GM18526 (cell line): ENCODE measurements around the gene FHIT.

Experiments
- POLR2A ChIP-seq: IDR thresholded peaks from 3 replicates; pipeline ENCODE4 v1.6.1; 2011; ENCODE audit not compliant: insufficient read length; ENCODE audit errors: extremely low read depth

Gene FHIT

DNA sequence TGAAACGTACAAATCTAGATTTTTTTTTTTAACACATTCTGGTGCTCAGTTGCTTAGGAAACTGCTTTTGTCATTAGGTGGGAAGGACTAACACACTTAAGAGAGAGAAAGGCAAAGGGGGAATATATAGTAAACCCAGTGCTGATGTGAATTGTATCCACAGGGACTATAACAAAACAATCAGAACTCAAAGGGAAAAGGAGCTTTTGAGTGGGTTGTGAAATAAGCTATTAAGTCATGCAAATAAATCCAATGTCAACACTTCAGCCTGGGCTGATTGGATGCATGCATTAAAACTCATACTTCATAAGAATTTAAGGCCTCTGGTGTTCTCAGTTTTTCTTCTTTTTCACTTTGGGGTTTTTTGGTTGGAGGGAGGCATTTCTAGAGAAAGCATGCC is 628.9 kb downstream of the FHIT start:
- TF ChIP-seq POLR2A: no peak

GRCh38 chr3:60617188-60617587 is 634.1 kb downstream of the FHIT start:
- TF ChIP-seq POLR2A: no peak

- no peak for TF ChIP-seq POLR2A
Measured at GRCh38 chr3:60613769-60614303, 637.4 kb downstream of the FHIT start.

- TF ChIP-seq POLR2A: no peak
Measured at GRCh38 chr3:60610441-60611112, 640.7 kb downstream of the FHIT start.

DNA sequence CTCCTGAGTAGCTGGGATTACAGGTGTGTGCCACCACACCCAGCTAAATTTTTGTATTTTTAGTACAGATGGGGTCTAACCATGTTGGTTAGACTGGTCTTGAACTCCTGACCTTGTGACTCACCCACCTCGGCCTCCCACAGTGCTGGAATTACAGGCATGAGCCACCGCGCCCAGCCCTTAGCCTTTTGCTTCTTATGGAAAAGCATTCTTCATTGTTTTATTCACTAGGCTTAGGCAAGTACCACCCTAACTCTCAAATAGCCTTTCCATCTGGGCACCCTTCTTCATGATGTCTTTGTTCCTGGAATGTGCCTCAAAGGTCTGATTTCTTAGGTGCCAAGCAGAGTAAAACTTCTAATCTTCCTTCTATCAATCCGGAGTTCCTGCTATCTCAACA is 641.8 kb downstream of the FHIT start:
- TF ChIP-seq POLR2A: no peak

DNA sequence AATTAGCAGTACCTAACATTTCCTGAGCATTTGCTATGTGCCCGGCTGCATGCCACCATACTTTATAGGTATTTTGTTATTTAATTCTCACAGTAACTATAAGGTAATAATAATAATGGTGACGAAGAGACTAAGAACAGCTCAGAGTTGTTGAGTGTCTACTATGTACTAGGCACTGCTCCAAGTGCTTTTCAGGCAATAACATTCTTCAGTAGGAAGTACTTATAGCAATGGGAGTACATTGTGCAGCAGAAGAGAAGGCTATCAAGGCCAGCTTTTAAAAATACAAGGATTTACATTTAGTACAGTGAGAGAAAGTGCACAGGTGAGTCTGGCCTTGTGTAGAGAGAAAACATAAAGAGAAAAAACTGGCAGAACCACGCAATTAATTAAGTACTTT is 647.4 kb downstream of the FHIT start:
- no peak for TF ChIP-seq POLR2A

GRCh38 chr3:60600848-60601247 is 650.4 kb downstream of the FHIT start:
- TF ChIP-seq POLR2A: no peak

DNA sequence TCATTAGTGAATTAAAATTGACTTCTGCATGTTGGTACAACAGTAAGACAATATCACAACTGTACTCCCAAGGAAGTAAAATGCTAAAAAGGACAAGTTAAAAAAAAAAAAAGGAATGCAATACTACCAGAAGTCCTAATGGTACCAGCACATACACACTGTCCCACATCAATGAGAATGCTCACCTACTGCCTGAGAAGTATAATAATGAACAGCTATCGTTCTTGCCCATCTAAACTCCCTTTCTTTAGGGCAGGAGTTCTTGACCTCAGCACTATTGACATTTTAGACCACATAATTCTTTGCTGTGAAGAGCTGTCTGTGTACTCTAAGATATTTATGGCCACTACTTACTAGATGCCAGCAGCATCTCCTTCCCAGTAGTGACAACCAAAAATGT is 651.7 kb downstream of the FHIT start:
- no peak for TF ChIP-seq POLR2A

GRCh38 chr3:60598671-60599070 is 652.6 kb downstream of the FHIT start:
- no peak for TF ChIP-seq POLR2A

- no peak for TF ChIP-seq POLR2A
Measured at GRCh38 chr3:60594025-60594424, 657.2 kb downstream of the FHIT start.

DNA sequence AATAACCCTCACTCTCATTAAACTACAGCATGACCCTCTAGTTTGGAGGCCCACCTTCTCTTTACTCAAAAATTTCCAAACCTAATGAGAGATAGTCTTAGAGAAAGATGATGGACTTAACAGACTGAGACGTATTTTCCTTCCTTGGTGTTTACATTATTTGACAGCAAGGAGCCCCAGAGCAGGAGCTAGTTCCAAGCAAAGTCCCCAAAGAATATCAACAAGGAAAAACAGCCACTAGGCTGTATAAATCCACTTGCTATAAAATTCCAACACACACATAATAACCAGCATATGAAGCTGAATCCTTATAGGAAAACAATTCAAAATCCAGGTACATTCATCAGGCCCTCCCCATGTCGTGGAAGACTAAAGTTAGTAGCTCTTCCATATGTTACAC is 660.0 kb downstream of the FHIT start:
- TF ChIP-seq POLR2A: no peak

- no peak for TF ChIP-seq POLR2A
Measured at GRCh38 chr3:60588806-60589205, 662.4 kb downstream of the FHIT start.

- TF ChIP-seq POLR2A: no peak
Measured at GRCh38 chr3:60585918-60586317, 665.3 kb downstream of the FHIT start.

DNA sequence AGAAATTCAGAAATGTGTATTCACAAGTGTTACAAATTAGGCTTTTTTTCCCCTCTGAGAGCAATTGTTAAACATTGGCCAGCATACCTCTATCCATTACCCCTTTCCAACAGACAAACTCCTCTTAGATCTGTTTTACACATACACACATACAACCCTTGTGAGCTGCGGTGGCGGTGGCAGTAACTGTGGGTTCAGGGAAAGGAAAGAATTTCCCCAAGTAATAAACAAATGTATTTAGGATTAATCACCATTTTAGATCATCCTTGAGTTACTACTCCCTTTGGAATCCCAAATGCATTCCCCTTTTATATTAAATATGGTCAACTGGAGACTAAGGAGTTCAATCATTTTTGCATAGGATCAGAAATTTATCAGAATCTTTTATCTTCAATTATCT is 667.0 kb downstream of the FHIT start:
- no peak for TF ChIP-seq POLR2A

- TF ChIP-seq POLR2A: no peak
Measured at GRCh38 chr3:60582288-60582687, 669.0 kb downstream of the FHIT start.

- no peak for TF ChIP-seq POLR2A
Measured at GRCh38 chr3:60580809-60581208, 670.4 kb downstream of the FHIT start.

DNA sequence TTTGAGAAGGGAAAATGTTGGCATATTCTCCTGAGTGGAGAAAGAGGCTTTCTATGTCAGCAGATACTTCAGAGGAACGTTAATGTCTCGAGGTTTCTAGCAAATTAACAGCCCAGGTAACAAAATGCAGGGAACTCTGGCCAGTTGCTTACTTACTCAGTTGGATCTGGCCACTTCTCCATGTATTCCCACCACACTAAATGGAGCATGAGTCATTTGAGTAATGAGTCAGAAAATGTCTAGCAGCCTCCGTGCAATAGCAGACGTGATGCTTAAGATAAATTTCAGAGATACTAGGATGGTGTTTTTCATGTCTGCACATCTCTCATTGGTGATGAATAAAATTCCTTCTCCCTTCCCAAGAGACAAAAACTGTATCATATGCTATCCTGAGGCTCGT is 671.5 kb downstream of the FHIT start:
- no peak for TF ChIP-seq POLR2A

- TF ChIP-seq POLR2A: no peak
Measured at GRCh38 chr3:60578936-60579335, 672.3 kb downstream of the FHIT start.

- TF ChIP-seq POLR2A: no peak
Measured at GRCh38 chr3:60577601-60578000, 673.7 kb downstream of the FHIT start.
